NCI-H69 (cell line): ENCODE measurements around the gene MCRS1.

Experiments used
- DNase-seq: peaks from one replicate; lab custom pipeline; 2025; lab: John Stamatoyannopoulos, UW

Gene MCRS1

GRCh38 chr12:49555631-49556390 is 12.1 kb downstream of the MCRS1 start:
- no peak for DNase-seq

GRCh38 chr12:49554266-49554665 is 13.7 kb downstream of the MCRS1 start:
- DNase-seq, result no peak

GRCh38 chr12:49553512-49554088 is 14.3 kb downstream of the MCRS1 start:
- DNase-seq, result peak; percentile 91

GRCh38 chr12:49552899-49553298 is 15.0 kb downstream of the MCRS1 start:
- no peak for DNase-seq

GRCh38 chr12:49552425-49552824 is 15.5 kb downstream of the MCRS1 start:
- DNase-seq, result peak; percentile 39

- peak; percentile 39 for DNase-seq
These were observed 15.9 kb downstream of the MCRS1 start for GRCh38 chr12:49552014-49552413.

GRCh38 chr12:49550693-49551252 is 17.2 kb downstream of the MCRS1 start:
- DNase-seq, result peak; percentile 80

GRCh38 chr12:49549735-49550692 is 17.9 kb downstream of the MCRS1 start:
- DNase-seq, result peak; percentile 96

GRCh38 chr12:49548822-49549648 is 18.9 kb downstream of the MCRS1 start:
- peak; percentile 87 for DNase-seq

GRCh38 chr12:49548481-49548821 is 19.5 kb downstream of the MCRS1 start:
- peak; percentile 75 for DNase-seq

GRCh38 chr12:49547090-49547690 is 20.8 kb downstream of the MCRS1 start:
- DNase-seq, result no peak

GRCh38 chr12:49546481-49546880 is 21.5 kb downstream of the MCRS1 start:
- no peak for DNase-seq

- DNase-seq, result no peak
These were observed 22.1 kb downstream of the MCRS1 start for GRCh38 chr12:49545815-49546214.

GRCh38 chr12:49543914-49544815 is 23.8 kb downstream of the MCRS1 start:
- no peak for DNase-seq

GRCh38 chr12:49543221-49543913 is 24.6 kb downstream of the MCRS1 start:
- no peak for DNase-seq

GRCh38 chr12:49542592-49543160 is 25.3 kb downstream of the MCRS1 start:
- no peak for DNase-seq

- no peak for DNase-seq
These were observed 25.9 kb downstream of the MCRS1 start for GRCh38 chr12:49541911-49542505.

GRCh38 chr12:49541140-49541861 is 26.6 kb downstream of the MCRS1 start:
- no peak for DNase-seq
